Occipital lobe (tissue), 2 donors: Measurements from ENCODE around the gene TRPM8. TPM values are rescaled to one million over a fixed set of nuclear protein-coding genes. Genes with fewer than 3 reads are reported as not detected.

Experiments
- DNase-seq: peaks from one replicate; lab custom pipeline; 2025; lab: John Stamatoyannopoulos, UW
- total RNA-seq: library from RNA; depleted of rRNA; stranded (reverse); fragments of >200 nt; gene quantifications from one replicate; pipeline ENCODE4 v1.2.3, GENCODE V29; 2014

The TRPM8 gene
- total RNA-seq, 1 donor from 2014 or later = 0.47 TPM

DNA sequence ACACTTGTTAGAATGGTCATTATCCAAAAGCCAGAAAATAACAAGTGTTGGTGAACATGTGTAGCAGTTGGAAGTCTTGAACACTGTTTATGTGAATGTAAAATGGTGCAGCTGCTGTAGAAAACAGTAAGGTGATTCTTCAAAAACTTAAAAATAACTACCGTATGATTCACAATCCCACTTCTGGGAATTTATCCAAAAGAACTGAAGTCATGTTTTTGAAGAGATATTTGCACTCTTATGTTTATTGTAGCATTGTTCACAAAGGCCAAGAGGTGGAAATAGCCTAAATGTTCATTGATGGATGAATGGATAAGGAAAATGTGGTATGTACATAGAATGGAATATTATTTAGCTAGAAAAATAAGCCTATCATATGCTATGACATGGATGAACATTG, 127.0 kb downstream of the TRPM8 start:
- no peak for DNase-seq

DNA sequence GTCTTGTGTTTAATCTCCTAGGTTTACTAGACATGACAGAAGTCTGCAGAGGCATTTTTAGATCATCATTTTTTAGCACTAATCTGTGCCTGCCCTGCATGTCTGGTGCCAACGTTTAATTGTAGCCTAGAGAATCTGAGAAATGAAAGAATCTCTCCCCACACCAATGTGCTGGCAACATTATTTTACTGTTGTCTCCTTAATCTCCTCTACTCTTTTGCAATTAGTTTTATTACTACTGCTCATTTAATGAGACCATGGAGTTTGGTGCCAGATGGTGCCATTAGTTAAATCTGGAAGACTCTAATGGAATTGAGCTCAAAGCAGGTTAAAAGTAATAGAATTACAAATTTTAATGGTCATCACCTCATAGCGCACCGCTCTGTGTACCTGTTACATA, 129.3 kb downstream of the TRPM8 start:
- DNase-seq = no peak

DNA sequence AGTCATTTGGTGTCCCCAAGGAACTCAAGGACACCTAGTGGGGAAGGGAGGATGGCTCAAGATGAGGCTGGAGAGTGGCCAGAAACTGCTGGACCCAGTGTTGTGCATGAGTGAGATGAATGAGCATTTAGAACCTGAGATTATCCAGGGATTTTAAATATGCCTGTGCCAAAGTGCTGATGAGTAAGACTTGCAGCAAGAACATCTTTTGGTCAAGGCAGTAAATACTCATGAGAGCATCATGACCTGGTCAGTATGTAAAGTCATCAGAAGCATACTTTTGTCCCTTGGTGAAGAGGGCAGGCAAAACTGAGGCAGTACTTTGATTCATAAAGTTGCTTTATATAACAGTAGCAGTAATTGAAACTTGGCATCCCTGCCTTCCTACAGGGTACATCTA, 130.2 kb downstream of the TRPM8 start:
- DNase-seq = no peak

DNA sequence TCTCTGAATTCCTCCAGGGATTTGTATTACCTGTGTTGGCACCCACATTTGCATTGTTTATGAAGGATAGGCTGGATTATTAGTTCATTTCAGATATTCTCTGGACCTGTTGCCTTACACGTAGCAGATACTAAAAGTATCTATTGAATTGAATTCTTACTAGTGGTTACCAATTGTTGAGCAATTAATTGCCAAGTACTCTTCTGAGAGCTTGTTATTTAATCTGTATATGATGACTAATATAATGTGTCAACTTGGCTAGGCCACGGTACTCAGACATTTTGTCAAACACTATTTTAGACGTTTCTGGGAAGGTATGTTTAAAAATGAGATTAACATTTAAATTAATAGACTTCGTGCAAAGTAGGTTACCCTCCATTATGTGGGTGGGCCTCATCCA, 130.9 kb downstream of the TRPM8 start:
- no peak for DNase-seq

DNA sequence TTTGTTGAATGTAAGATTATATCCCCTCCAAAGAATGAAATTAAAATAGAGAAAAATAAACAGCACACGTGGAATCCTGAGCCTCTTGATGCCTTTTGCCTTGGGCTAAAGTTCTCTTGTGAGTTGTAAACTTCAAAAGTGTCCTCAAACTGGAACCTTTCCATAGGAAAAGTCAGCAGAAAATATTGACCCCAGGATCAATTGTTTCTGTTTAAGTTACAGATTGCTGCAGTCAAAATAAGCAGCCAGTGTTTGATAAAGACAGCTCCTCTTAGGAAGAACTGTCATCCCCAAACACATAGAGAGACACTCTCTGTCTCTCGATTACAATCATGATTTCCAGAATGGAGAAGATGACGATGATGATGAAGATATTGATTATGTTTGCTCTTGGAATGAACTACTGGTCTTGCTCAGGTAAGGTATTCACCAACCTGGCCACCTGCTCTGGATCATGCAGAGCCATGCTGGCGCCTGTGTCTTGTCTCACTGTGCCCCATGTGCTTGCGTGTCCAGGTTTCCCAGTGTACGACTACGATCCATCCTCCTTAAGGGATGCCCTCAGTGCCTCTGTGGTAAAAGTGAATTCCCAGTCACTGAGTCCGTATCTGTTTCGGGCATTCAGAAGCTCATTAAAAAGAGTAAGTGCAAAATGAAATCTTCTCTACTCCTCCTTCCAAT, 133.4 kb downstream of the TRPM8 start, which contains the start of gene SPP2:
Gene SPP2 (plus strand): TSS at position 248 of the 681 bp plus-strand sequence. CDS start 85 bp downstream, at position 333.
- no peak for DNase-seq

DNA sequence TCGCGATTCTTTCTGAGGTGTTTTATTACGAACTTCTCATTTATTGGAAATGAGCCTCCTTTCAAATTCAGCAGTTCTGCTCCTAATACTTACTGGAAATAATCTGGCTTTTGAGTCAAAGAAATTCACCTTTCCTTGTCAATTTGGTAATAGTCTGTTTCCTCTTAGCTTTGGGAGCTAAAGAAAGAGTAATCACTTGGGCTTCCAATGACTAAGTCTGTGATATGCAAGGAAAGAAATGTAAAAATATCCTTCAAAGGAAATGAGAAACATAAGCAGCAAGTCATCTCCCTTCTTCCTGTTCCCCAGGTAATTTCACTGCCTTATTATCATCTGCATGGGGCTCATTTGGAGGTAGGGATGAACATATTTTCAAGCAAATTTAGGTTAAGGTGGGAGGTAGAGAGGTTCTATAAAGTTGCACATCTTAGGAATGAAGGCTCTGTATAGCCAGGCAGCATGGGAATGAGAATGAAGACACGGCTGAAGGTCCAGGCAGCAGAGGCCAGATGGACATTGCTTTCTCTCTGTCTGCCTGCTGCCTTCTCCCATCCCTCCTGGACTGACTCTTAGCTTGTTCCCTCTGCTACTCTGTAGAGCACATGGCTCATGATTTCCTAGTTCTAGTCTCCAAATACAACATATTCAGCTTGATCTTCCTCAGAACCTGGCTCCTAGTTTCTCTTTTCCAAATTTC, 134.3 kb downstream of the TRPM8 start:
- DNase-seq = no peak

DNA sequence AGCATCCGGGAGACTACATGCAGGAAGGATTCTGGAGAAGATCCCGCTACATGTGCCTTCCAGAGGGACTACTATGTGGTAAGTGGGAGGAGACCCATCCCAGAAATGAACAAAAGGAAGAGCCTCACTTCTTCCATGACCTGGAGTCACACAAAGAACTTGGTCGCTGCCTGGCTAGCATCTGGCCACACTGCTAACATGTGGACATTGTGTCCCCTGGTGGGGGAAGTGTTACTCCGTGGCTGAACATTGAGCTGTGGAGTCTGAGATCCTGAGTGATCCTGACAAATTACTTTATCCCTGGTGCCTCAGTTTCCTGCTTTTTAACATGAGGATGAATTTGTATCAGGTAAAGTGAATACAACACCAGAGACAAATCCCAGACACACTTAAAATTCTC, 141.7 kb downstream of the TRPM8 start:
- no peak for DNase-seq

DNA sequence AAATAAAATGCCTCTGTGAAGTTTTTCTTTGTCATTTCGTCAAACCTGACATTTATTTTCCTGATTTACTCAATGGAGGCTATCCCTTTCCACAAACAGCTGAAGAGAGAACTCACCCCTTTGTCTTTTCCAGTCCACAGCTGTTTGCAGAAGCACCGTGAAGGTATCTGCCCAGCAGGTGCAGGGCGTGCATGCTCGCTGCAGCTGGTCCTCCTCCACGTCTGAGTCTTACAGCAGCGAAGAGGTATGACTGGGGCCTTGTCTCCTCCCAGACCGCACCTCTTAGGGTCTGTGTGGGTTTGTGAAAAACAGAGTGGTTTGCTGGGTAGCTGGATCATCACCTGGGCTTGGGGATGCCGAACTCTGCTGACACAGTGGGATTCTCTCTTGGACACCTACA, 143.1 kb downstream of the TRPM8 start:
- DNase-seq = no peak

DNA sequence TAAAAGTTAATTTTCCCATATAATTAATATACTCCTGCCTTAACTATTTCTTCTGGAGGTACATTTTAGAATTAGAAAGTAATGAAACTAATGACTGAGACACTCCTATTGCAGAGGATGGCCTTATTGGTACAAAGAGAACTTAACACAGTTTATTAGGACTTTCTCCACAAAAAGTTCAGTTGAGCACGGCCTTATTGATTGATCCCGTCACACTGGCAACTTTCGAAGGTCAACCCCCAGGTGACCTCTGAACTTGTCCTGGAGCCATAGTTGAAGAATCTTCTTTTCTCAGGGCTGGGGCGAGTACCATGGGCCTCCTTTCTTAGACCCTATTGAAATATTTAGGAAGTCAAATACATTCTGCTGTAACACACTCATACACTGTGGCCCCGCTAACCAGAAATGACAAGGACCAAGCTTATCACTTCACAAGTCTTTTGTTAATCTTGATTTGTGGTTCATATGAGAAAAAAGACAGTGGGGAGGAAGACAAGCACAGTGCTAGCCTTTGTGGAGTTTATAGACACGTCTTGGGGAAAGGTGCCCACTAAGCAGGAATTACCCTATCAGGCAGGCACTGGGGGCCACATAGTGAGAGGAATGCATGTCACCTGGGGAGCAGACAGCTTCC, 144.6 kb downstream of the TRPM8 start:
- no peak for DNase-seq

DNA sequence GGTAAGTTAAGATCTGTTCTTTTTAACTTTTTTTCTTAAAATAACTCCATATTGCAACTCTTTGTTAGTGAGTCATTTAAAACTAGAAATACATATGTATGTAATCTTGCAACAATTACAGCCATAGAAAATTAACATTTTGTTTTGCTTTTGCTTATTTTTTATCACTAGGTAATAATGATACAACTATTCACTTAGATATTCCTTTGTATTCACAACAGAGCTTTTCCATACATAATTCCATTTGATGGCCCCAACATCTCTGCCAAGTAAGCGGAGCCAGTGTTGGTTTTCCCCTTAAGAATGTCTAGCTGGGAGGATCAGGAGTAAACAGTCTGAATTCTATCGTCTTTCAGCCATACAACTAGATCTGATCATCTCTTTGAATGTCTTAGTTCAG, 149.4 kb downstream of the TRPM8 start:
- no peak for DNase-seq

Other genes with a start within 250 kb of the TRPM8 start
- gene UGT1A9, start 245.5 kb upstream of the TRPM8 start, total RNA-seq = not detected
- not detected for gene UGT1A7, start 235.5 kb upstream of the TRPM8 start, total RNA-seq
- not detected for gene UGT1A6, start 224.5 kb upstream of the TRPM8 start, total RNA-seq
- gene UGT1A5, start 204.5 kb upstream of the TRPM8 start, total RNA-seq = not detected
- gene UGT1A4, start 198.6 kb upstream of the TRPM8 start, total RNA-seq = not detected
- gene UGT1A3, start 188.3 kb upstream of the TRPM8 start, total RNA-seq = not detected
- not detected for gene UGT1A1, start 157.1 kb upstream of the TRPM8 start, total RNA-seq
- not detected for gene MROH2A, start 139.0 kb upstream of the TRPM8 start, total RNA-seq
- 1.9 TPM for gene HJURP, start 62.8 kb upstream of the TRPM8 start, total RNA-seq
- gene SPP2, start 133.3 kb downstream of the TRPM8 start, total RNA-seq = not detected